OCI-LY7 (cell line): Measurements from ENCODE around the gene CKMT2. TPM values are rescaled to one million over a fixed set of nuclear protein-coding genes. Genes with fewer than 3 reads are reported as not detected.
"Not testable (repeated sequence)": the region's sequence is repeated elsewhere in the genome, so short reads cannot be mapped to it uniquely, and the experiment has no call there.

Experiments
- BruUV-seq: library from RNA; stranded (reverse); fragments of 400-500 nt; replicated peaks from 2 replicates; lab custom pipeline; 2021; lab: Mats Ljungman, UMichigan
- CTCF ChIA-PET: fragments of 300-600 bp; sonication (Branson Sonifier 250); formaldehyde crosslinking; loops from one replicate; lab custom pipeline; 2022; ENCODE audit warnings: antibody characterized with exemption; ENCODE audit not compliant: unreplicated experiment; lab: Charles Lee
- POLR2A ChIA-PET: fragments of 300-600 bp; sonication (Branson Sonifier 250); formaldehyde crosslinking; loops from one replicate; lab custom pipeline; 2022; ENCODE audit warnings: antibody characterized with exemption; lab: Charles Lee
- DNase-seq: peaks from one replicate; pipeline ENCODE4 v3.0.0-alpha.2; 2015; ENCODE audit warnings: low spot score
- H2AFZ ChIP-seq: fragments of 200-600 bp; sonication (generic), shearing (Covaris generic); 2 replicates; pipeline ENCODE4 v1.6.1; 2014; ENCODE audit warnings: mild to moderate bottlenecking, antibody characterized with exemption, low read length, moderate library complexity
- H3K27ac ChIP-seq: fragments of 200-600 bp; sonication (generic); 2 replicates; pipeline ENCODE4 v1.5.1; 2014; ENCODE audit warnings: mixed run types, low read depth, mild to moderate bottlenecking, moderate library complexity, low read length, inconsistent platforms; ENCODE audit not compliant: poor library complexity, severe bottlenecking
- H3K36me3 ChIP-seq: fragments of 200-600 bp; sonication (generic); 2 replicates; pipeline ENCODE4 v1.6.1; 2014; ENCODE audit warnings: mild to moderate bottlenecking, antibody characterized with exemption, low read length, moderate library complexity, mixed read lengths; ENCODE audit not compliant: insufficient read depth
- H3K4me1 ChIP-seq: fragments of 200-600 bp; sonication (generic); 2 replicates; pipeline ENCODE4 v1.5.1; 2014; ENCODE audit warnings: mild to moderate bottlenecking, low read length; ENCODE audit not compliant: insufficient read depth, poor library complexity, severe bottlenecking
- H3K4me2 ChIP-seq: fragments of 200-600 bp; sonication (generic); 2 replicates; pipeline ENCODE4 v1.6.1; 2014; ENCODE audit warnings: mild to moderate bottlenecking, low read length
- H3K4me3 ChIP-seq: fragments of 200-600 bp; sonication (generic); 2 replicates; pipeline ENCODE4 v1.5.1; 2014; ENCODE audit warnings: mild to moderate bottlenecking, low read depth, low read length; ENCODE audit not compliant: poor library complexity, severe bottlenecking
- H3K79me2 ChIP-seq: fragments of 200-600 bp; sonication (generic); 2 replicates; pipeline ENCODE4 v1.6.1; 2016; ENCODE audit warnings: low read depth, mild to moderate bottlenecking, low read length, moderate library complexity, mixed read lengths; ENCODE audit not compliant: insufficient read depth
- H3K9me2 ChIP-seq: fragments of 200-600 bp; sonication (generic); 2 replicates; pipeline ENCODE4 v1.6.1; 2016; ENCODE audit warnings: mild to moderate bottlenecking, low read length, mixed read lengths; ENCODE audit not compliant: insufficient read depth
- H3K9me3 ChIP-seq: fragments of 200-600 bp; sonication (generic); 2 replicates; pipeline ENCODE4 v1.6.1; 2014; ENCODE audit warnings: mild to moderate bottlenecking, mixed run types, low read length, mixed read lengths
- H4K20me1 ChIP-seq: fragments of 200-600 bp; sonication (generic); 2 replicates; pipeline ENCODE4 v1.6.1; 2014; ENCODE audit warnings: mild to moderate bottlenecking, antibody characterized with exemption, low read length, moderate library complexity, mixed read lengths; ENCODE audit not compliant: insufficient read depth
- CTCF ChIP-seq: fragments of 200-600 bp; sonication (generic); conservative IDR thresholded peaks from 2 replicates; pipeline ENCODE4 v1.5.1; 2014; ENCODE audit warnings: mild to moderate bottlenecking, antibody characterized with exemption, low read length, moderate library complexity, mixed read lengths
- EZH2phosphoT487 ChIP-seq: fragments of 200-600 bp; sonication (generic); IDR thresholded peaks from 2 replicates; pipeline ENCODE4 v1.6.1; 2018; ENCODE audit warnings: low read depth, borderline replicate concordance, mild to moderate bottlenecking, mixed run types, antibody characterized with exemption, low read length, moderate library complexity, mixed read lengths
- intact Hi-C: fragments of 100-400 bp; cut with micrococcal nuclease; formaldehyde crosslinking; loops from one replicate; pipeline ENCODE4 v1.10.0; 2022; ENCODE audit not compliant: unreplicated experiment
- total RNA-seq, 2 experiments: library from RNA; depleted of rRNA in 1 of 2; stranded (reverse); fragments of >200 nt in 1 of 2; shearing (Covaris generic) in 1 of 2; gene quantifications; 2 replicates each; pipeline ENCODE4 v1.2.3, GENCODE V29; 2014 to 2022

Gene CKMT2
- total RNA-seq, 2 experiments from 2014 or later = not detected

DNA sequence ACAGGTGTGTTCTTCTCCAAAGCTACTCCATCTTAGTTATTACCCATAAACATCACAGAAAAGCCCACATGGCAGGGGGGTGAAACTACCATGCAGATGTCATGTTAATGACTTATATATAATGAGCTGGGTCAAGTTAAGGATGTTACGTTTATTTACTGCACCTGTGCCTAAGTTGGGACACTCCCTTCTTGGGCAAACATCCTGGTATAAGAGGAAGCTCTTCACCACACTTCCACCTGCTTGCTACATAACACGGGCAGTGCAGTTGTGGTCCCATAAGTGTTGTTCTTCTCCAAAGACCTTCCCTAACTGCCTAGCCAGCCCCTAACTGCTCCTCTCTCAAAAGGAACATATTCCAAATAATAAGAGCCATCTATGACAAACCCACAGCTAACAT lies 59.0 kb downstream of the CKMT2 start:
- H3K27ac ChIP-seq = no peak overlapping the region
- POLR2A ChIA-PET = interaction anchor here (1.1 kb wide), 1 partner anchor 21 kb away, joined by 4 read pairs; no protein-coding TSS in a partner anchor

DNA sequence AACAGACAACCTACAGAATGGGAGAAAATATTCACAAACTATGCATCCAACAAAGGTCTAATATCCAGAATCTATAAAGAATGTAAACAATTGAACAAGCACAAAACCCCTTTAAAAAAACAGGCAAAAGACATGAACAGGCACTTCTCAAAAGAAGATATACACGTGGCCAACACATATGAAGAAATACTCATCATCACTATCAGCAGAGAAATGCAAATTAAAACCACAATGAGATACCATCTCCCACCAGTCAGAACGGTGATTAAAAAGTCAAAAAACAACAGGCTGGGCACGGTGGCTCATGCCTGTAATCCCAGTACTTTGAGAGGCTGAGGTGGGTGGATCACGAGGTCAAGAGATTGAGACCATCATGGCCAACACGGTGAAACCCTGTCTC lies 60.9 kb downstream of the CKMT2 start:
- H3K9me3 ChIP-seq = peaks cover 40% of the 10 kb centered on the region
- H4K20me1 ChIP-seq, H3K9me2 ChIP-seq, BruUV-seq, intact Hi-C loops, H3K4me3 ChIP-seq, DNase-seq, H2AFZ ChIP-seq, H3K4me2 ChIP-seq, H3K4me1 ChIP-seq, CTCF ChIA-PET, H3K27ac ChIP-seq: not testable (repeated sequence)
- POLR2A ChIA-PET = interaction anchor here (0.7 to 1.2 kb wide), 2 partner anchors 8 to 76 kb away, joined by 3 read pairs; no protein-coding TSS in a partner anchor
- peaks cover 38% of the 10 kb centered on the region for H3K36me3 ChIP-seq
- peaks cover 28% of the 10 kb centered on the region for H3K79me2 ChIP-seq

More for the DNA sequence above, 59.0 kb downstream of the CKMT2 start:
- Histone ChIP-seq H3K9me2 (no peaks in the 10 kb centered on the region), H3K9me3 (peaks cover 40% of the 10 kb centered on the region), H2AFZ (no peak overlapping the region), H3K4me1 (peaks cover 5% of the 10 kb centered on the region), H3K36me3 (peaks cover 35% of the 10 kb centered on the region), H3K79me2 (peaks cover 31% of the 10 kb centered on the region), H3K4me3 (no peak overlapping the region), H3K4me2 (no peak overlapping the region), H4K20me1 (no peaks in the 10 kb centered on the region)
- CTCF ChIA-PET = no interaction called here
- BruUV-seq = no TSS peak
- intact Hi-C loops = no loop called here
- peak; percentile 18 for DNase-seq
- TF ChIP-seq EZH2phosphoT487 (no peak), CTCF (no peak)

DNA sequence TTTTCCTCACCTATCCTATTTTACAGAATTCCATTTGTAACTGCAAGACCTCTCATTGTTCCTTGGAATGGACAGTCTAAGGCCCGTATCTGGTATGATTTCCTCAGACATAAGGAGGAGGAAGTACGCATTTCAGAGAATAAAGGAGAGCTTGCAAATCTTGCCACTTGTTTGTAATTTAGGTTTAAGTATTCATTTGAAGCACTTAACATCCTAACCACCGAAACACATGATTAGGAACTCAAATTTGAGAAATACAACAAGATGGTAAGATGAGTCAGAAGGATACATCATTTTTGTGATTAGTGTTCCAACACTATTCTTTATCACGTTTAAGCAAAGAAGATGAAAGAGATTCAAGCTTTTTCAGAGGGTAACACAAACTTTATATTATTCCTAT lies 64.4 kb downstream of the CKMT2 start:
- peaks cover 21% of the 10 kb centered on the region for H3K36me3 ChIP-seq
- no peak overlapping the region for H3K27ac ChIP-seq
- H2AFZ ChIP-seq = no peak overlapping the region
- peaks cover 20% of the 10 kb centered on the region for H3K4me1 ChIP-seq
- H3K4me3 ChIP-seq = no peak overlapping the region
- H3K4me2 ChIP-seq = no peak overlapping the region
- ChIA-PET CTCF (no interaction called here), POLR2A (interaction anchor here (0.6 kb wide), 1 partner anchor 9 kb away, joined by 3 read pairs; no protein-coding TSS in a partner anchor)
- peaks cover 16% of the 10 kb centered on the region; the same call in 1 of the 2 replicates for H3K79me2 ChIP-seq
- no peaks in the 10 kb centered on the region for H4K20me1 ChIP-seq
- H3K9me3 ChIP-seq = peaks cover 21% of the 10 kb centered on the region
- no TSS peak for BruUV-seq
- no peaks in the 10 kb centered on the region for H3K9me2 ChIP-seq
- TF ChIP-seq CTCF = no peak
- no peak for TF ChIP-seq EZH2phosphoT487
- DNase-seq = no peak
- intact Hi-C loops = no loop called here
